Measurements from ENCODE around the gene IL11.

GRCh38 chr19:55379174-55379573 lies 8.9 kb upstream of the IL11 start:
- TF ChIP-seq CTCF (IDR thresholded peaks at IDR 0.05; ENCODE audit: insufficient read depth, low read depth, low read length) (no peak), EZH2 (IDR thresholded peaks at IDR 0.05; ENCODE audit: insufficient read depth, low read length) (no peak)
